Measurements from ENCODE around the gene PDZRN3.

Gene PDZRN3

DNA sequence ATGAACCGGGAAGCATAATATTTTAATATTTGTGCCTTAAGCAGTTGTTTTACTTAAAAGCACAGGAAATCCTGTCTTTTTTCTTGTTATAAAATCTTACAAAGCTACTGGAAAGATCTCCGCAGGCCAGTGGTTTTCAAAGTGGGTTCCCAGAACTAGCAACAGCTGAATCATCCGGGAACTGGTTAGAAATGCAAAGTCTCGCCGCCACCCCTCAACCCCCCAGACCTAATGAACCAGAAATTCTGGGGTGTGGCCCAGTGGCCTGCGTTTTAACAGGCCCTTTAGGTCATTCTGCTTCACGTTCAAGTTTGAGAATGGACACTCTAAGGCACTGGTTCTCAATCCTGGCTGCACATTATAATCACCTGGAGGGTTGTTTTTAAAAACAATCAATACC, 74.7 kb downstream of the PDZRN3 start:
- DNase-seq, result no peak

DNA sequence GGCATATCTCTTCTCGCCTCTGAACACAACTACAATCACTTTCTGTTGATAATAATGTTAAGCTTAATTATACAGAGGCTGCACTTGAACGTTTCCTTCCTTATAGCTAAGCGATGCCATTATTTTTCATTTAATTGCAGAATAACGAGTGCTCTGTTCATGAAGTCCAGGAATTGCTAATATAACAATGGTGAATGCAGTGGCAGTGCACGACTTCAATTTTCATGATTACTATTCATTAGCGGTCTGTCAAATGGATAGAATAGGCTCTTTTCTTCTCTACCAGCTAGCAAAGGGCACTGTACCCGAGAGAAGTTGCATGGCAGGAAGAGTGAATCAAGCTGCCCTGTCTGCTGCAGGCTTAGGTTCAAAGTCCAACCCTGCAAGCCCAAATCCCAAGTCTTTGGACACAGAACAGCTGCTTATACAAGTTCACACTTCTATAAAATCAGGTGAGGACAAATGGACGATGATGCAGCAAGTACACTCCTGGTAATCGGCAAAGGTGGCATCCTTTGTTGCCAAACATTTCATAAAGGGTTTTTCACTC, 75.6 kb downstream of the PDZRN3 start:
- DNase-seq, result no peak

DNA sequence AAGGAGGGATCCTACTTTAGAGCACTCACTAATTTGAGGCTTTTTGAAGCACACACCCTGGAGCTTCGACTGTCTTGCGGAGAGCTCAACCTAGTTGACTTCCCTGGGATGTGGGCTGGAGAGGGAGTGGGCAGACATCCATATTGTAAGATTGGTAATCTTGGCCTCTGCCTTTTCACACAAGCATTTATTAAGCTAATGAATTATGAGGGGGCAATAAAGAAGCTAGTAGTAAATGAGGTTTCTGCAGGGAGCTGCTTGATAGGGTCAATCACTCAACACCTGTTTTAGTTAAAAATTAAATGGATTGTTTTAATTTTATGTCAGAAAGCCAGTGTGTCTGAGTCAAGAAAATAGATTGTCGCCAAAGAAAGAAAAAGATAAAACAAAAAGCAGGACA, 76.3 kb downstream of the PDZRN3 start:
- no peak for DNase-seq

DNA sequence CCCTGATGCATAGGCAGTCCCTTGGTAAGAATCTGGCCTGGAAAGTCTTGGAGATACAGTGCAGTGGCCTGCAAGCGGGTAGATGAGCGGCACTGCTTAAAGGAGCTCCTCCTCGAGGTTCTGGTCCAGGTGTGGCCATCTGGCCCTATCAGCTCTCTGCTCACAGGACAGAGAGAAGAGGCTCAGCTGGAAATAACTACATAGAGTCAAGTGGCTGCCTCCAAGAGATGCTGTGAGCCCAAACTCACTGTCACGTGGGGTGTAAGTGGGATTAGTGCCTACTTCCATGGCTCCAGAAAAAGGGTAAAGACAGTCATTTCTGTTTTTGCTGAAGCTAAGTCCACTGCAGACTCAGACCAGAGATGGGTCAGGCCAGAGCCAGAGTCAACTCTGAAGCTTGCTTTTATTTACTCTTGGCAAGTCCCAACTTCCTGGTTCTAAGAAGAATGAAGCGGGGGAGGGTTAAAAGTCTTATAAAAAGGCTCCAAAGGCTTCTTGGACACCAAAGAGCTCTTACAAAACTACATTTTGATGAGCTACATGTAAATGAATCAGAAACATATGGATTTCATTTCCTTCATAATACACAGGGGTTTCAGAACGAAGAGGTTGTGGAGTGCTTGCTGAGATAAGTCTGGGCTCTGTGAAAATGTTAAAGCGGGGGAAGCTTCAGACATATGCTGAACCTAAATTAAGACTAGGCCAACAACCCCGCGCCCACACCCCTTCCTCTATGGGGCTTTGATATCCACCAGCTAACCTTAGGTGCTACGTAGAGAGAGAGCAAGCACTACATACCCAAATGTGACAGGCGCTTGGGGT, 77.1 kb downstream of the PDZRN3 start:
- no peak for DNase-seq

DNA sequence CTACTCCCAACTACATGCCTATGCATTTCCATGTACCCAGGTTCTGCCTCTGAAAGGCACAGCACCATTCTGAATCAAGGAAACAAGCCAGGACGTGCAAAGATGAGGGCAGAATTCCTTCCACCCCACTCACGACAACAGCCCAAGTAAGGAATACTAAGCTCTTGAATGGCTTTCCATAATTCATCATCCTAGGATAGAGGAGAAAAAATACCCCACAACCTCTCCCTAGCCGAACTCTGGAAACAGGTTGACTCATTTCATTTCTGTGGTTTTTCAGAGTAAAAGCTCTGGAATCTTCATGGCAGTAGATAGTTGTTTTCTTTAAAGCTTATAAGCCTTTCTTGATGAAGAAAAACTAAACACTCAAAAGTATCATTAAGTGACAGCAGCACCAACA, 77.8 kb downstream of the PDZRN3 start:
- DNase-seq, result no peak

DNA sequence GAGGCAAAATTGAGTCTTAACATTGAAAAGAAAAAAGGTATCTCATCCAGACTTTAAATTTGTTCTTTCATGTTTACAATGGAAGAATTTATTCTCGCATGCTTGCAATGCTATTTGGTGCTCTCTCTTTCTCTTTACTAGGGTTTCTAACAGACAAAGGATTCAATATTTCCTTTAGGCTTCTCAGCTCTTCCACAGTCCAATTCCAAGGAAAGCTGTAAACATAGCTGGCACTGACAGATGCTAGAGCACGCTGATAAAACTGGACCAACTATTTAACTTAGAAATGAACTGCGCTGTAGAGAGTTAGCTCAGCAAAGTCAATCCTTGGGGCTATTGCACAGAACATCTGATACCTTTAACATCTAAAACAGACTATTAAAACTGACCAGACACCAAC, 81.3 kb downstream of the PDZRN3 start:
- DNase-seq, result no peak

DNA sequence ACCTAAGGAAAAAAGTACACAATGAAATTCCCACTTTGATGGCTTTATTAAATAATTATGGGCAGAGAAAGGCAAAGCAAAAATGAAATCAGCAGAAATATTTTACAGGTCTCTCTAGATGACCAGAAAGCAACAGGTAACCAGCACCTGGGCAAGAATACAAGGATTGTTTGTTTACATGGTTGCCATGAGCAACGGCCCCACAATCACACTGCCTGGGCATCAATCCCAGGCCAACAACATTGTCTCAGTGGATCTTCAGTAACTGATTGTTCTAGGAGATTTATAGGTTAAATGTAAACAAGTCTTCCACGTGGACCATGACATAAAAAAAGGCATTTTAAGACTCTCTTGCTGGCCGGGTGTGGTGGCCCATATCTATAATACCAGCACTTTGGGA, 82.6 kb downstream of the PDZRN3 start:
- DNase-seq, result no peak

DNA sequence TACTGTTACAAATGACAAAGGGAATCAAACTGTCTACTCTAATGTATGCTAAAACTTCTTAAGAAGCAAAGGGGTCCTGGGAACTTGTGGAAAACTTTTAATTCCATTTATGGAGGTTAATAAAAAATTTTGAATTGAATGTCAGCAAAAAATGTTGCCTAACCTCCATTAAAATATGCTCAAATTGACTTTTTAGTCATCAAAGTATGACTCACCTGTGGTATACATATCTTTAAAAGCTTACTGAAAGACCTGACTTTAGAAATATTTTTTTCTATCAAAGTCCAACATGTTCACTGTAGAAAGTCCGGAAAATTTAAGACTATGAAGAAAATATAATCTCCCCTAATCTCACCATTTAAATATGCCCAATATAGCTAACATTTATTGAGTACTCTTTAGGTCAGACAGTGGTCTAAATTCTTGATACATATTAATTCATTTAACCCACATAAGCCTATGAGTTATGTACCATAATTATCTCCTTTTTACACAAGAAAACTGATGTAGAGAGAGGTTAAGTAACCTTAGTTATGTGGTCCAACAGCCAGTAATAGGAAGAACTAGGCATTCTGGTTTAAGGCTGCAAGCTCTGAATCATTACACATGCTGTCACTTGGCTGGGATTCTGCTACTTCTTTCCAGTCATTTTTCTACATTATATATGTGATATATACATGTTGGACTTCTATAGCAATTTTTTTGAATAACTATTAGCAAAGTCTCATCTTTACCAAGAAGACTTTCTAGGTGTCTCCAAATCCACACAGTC, 83.6 kb downstream of the PDZRN3 start:
- no peak for DNase-seq

DNA sequence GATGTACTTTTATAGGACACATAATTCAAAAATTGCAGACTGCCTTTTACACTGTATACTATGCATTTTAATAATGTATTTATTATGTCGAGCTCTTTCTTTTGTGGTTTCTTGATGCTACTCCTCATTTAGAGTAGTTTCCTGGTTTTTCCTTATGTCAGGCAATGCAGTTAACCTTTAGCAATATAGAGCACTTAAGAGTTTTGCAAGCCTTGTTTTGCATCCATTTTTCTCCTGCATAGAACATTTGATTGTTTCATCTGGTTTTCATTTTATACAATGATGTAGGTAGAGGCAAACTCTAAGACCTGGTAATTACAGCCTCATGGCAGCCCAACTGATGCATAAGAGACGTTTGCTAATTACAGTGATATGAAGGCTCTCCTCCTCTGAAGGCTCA, 86.3 kb downstream of the PDZRN3 start:
- no peak for DNase-seq

DNA sequence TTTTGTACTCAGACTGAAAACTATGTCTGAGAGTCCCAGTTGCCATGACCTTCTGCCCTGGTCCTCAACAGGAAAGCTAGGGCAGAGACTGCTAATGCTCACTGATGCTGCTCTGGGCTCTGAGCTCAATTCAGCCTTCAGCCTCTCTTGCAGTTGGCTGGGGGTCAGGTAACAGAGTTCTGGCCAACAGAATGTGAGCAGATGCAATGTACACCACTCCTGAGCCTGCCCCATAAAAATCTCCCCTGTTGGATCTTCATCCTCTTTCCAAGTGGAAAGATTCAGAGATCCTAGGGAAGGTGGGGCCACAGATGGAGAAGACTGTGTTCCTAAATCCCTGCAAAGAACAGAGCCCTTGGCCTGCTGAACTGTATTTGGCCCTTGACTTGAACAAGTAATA, 87.8 kb downstream of the PDZRN3 start:
- no peak for DNase-seq

DNA sequence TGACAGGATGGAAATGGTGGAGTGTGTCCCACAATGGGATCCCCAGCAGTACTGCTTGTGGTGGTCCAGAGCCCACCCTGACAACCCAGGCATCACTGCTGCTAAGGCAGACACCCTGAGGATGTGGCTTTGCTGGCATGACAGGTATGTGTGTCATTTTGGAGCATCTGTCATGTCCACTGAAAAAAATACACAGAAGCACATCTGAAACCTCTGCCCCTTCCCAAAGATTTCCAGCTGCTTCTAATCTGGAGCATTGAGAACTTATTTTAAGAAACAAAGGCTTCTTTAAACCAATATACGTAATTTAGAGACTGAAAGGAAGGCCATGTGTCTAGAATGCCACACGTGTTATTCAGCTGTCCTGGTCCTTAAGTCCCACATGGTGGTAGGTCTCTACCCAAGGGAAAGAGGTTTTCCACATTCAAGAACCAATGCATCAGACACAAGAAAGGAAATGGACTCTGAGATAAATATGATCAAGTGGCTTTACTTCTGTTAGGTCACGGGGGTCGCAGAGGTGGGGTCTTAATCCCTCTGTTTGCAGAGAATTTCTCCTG, 88.3 kb downstream of the PDZRN3 start:
- no peak for DNase-seq

DNA sequence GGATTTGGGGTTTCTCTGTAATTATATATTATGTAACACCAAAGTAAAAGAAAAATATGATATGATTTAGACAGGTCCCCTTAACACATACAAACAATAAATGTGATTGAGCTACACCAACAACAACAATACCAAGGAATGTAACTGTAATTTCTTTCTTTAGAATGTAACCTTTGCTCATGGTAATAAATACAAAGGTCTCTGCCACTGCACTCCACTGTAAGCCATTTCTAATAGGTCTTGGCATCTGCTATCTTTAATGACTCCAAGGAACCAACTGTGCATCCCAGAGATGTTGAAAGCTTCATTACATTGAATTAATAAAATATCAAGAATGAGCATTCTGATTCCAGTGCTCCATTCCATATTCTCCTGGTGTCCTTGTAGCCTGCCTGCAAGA, 88.8 kb downstream of the PDZRN3 start:
- DNase-seq, result no peak

DNA sequence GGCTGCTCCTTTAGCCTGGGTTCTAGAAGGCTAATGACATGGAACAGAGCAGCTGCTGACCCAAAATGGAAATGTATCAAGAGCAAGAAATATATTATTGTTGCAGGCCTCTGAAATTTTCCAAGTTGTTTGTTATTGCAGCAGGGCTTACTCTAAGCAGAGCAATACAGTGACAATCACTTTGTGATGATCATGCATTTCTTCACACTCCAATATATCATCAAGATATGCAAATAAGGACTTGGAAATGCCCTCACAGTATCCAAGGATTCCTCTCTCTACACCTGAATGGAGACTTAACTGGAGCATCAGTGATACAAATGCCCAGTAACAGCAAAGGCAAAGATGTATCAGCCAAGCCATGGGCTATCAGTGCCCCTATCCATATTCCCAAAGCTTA, 89.6 kb downstream of the PDZRN3 start:
- DNase-seq, result no peak

DNA sequence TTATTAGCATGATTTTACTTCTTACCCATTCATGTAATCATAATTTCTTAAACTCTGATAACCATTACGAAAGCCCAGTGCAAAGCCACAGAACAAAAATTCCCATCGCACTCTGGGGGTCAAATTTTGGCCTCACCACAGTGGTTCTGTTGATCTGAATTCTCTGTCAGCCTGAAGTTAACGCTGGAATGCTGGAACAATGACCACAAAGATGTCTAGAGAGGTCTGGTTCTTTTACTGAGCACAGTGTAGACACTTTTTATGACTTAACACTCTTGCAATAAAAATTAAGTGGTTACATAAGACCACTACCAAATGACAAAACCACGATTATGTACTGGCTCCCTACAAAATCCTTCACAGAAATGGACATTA, 94.7 kb downstream of the PDZRN3 start:
- no peak for DNase-seq

DNA sequence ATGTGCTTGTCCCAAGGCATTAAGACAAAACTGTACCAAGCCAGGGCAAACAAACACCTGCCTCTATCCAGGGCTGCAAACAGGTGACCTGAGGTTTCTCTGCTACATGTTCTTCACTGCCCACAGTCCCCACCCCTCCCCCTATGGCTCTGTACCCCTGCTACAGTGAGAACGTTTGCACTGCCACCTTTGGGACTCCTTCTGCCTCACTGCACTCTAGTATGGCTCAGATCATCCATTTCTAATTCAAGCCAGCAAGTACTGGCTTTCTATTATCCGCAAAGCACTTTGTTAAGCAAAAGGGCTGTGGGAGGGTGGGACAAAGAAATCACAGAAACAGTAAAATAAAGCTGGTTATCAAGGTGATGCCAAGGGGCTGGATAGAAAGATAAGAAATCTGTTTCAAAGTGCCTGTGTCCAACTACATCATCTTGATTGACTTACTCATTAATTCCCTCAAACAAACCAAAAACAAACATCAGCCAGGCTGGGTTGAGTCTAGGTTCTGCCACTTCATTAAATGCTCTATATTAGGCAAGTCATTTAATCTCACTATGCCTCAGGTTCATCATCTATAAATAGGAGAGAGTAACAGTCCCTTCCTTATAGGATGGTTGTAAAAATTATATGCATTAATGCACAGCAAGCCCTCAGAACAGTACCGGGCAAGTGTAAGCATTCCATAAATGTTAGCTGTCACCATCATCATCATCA, 95.3 kb downstream of the PDZRN3 start:
- no peak for DNase-seq

DNA sequence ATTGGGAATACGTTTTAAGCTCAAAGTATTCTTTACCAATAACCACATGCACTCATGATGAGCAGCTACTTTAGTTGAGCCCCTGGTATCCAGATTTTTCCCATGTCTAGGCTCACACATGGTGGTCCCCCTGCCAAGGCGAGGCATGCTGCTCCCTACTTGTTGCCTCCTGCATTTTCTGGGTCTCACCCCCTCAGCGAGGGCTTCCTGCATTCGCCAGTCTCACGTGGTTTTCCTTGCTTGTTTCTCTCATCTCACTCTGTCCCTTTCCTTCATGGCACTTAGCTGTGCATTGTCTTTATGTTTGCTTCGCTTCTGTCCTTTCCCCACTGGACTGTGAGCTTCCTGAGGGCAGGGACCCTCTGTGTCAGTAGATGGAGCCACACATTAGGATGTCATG, 99.2 kb downstream of the PDZRN3 start:
- DNase-seq, result no peak

DNA sequence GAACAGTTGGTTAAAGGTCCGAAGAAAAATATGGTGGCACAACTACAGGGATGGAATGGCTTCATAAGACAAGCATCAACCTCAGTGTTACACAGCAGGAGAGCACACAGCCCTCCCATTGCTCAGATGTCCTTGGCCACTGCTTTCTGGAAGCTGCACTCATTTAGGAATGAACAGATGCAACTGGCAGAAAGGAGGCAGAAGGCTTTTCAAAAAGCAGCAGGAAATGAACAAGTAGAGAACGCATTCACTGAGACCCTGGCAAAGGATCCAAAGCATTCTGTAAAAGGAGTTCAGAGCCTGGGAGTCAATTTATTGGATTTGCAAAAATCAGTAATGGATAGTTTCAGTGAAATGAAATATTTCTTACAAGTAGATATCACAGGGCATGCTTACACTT, 101.1 kb downstream of the PDZRN3 start:
- DNase-seq, result no peak

DNA sequence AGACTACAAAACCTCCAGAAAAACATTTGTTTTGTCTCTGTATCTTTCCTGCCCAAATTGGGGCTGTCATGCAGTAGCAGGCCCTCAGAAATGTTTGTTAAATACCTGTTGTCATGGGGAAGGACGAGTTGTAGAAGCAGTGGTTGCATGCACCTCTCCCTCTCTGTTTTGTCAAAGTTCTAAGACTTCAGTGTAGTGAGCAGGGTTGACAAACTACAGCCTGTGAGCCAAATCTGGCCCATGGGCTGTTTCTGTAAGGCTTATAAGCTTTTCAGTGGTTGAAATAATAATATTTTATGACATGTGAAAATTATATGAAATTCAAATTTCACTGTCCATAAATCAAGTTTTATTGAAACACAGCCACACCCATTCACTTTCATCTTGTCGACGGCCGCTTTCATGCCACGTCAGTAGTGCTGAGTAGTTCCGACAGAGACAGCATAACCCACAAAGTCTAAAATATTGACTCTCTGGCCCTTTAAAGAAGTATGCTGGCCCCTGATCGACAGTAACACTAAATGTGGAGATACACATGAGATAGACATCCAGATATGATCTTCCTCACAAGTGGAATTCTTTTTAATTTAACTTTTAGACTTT, 102.9 kb downstream of the PDZRN3 start:
- DNase-seq, result no peak

DNA sequence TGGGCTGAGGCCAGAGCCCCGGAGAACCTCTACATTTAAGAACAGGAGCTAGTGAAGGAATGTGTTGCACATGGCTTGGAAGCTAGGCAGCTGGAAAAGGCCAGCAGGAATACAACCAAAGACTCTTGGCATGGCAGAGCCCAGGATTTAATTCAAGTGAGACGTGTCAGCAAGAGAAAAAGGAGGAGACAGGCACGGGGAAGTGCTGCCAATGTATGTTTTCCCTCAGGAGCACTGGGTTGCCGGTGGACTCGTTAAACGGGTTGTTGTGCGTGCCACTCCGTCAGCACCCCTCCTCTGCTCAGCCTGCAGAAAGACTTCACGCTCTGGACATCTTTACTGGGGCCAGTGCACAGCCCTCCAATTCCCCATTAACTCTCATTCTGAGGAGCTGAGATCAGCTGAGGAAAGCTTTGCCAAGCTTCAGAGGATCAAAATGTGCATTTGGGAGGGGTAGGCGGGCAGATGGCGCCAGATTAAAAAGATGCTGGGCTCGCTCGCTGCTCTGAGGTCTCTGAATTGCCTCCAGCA, 103.7 kb downstream of the PDZRN3 start:
- DNase-seq, result no peak

DNA sequence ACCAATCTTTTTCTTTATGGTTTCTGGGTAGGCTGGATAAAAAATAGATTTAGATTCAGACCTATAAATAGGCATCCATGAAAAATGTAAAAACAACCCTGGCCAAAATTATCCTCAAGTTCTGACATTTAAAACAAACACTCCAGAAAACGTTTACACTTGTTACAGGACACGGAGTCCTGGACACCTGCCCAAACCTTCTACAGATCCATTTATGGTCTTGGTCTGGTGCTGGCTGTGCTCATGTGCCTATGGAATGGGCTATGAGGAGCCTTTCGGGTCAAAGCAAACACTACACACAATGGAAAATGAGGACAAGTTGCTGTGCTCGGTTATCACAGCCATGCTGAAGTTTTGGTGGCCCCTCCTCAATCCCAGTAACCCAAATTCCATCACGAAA, 108.1 kb downstream of the PDZRN3 start:
- no peak for DNase-seq

DNA sequence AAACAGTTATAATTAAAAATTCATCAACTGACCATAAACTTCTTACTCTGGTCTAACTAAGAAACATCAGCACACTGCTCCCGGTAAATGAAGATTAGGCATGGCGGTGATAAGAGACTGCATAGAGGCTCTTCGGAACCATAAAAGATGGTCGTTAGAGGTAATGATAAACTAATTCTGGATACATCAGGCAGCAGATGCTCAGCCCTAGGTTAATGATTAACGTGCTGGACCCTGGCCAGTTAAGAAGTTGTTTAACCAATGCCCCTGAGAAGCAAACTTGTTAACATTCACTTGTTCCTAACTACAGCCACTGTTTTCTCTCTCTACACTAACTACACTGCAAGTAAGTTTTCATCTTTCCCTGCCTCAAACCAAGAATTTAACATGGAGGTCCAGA, 111.5 kb downstream of the PDZRN3 start:
- DNase-seq, result no peak
